GM18505 (cell line): ENCODE results near the gene ARMH3.
"Not testable (repeated sequence)": the region's sequence is repeated elsewhere in the genome, so short reads cannot be mapped to it uniquely, and the experiment has no call there.

Source experiments
- ATAC-seq: cut with Tn5 transposase; IDR thresholded peaks from one replicate; pipeline ENCODE4 v1.9.1; 2021; ENCODE audit not compliant: unreplicated experiment
- POLR2A ChIP-seq: IDR thresholded peaks from 4 replicates; pipeline ENCODE4 v1.6.1; 2011; ENCODE audit warnings: borderline replicate concordance; ENCODE audit not compliant: insufficient read depth, insufficient read length; ENCODE audit errors: extremely low read depth

The ARMH3 gene

GRCh38 chr10:102066399-102067088 lies 10.6 kb upstream of the ARMH3 start:
- no peak for ATAC-seq
- TF ChIP-seq POLR2A = no peak

- ATAC-seq = peak; percentile 37
Measured at GRCh38 chr10:102065561-102066398, 9.8 kb upstream of the ARMH3 start.

GRCh38 chr10:102064868-102065560 lies 9.0 kb upstream of the ARMH3 start, which contains the start of gene HPS6:
TSS of gene HPS6 (plus strand) at chr10:102065349. CDS start at chr10:102065475, 126 bp downstream.
- peak; percentile 91 for TF ChIP-seq POLR2A
- peak; percentile 89 for ATAC-seq

More at GRCh38 chr10:102065561-102066398, 9.8 kb upstream of the ARMH3 start:
- no peak for TF ChIP-seq POLR2A

DNA sequence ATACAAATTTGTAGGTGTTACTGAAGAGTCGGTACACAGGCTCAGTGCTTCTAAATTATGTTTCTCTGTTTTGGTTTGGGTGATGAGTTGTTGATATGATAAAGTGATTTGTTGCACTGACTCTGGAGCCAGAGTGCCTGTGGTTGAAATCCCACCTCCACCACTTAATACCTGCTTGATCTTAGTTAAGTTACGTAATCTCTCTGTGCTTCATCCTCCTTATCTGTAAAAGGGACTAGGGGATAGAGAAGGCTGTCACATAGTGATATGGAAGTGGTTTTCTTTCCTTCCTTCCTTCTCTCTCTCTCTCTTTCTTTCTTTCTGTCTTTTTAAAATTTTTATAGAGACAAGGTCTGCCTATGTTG lies 8.5 kb upstream of the ARMH3 start:
- no peak for TF ChIP-seq POLR2A
- no peak for ATAC-seq

- no peak for TF ChIP-seq POLR2A
- no peak for ATAC-seq
Measured at GRCh38 chr10:102059987-102060386, 4.0 kb upstream of the ARMH3 start.

DNA sequence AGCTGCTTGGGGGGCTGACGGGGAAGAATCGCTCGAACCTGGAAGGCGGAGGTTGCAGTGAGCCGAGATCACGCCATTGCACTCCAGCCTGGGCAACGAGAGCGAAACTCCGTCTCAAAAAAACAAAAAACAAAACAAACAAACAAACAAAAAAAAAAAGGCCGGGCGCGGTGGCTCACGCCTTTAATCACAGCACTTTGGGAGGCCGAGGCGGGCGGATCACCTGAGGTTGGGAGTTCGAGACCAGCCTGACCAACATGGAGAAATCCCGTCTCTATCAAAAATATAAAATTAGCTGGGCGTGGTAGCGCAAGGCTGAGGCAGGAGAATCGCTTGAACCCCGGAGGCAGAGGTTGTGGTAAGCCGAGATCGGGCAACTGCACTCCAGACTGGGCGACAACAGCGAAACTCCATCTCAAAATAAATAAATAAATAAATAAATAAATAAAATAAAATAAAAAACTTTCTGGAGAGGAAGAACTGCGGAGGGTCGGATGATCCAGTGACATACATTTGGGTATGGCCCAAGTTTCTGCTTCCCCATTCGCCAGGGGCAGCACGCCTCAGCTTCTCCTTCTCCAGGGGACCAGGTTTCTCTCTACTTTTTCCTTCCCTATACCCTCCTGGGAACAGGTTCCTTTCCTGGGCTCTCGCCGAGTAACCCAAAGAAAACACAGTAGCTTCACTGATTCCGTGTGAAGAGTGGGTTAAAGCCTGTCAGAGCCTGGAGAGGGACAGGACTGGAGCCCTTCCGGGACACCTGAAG lies 909 bp downstream of the ARMH3 start:
- not testable (repeated sequence) for ATAC-seq

- no peak for ATAC-seq
- TF ChIP-seq POLR2A = no peak
Measured at GRCh38 chr10:102046095-102046494, 9.9 kb downstream of the ARMH3 start.

- no peak for ATAC-seq
- TF ChIP-seq POLR2A = no peak
Measured at GRCh38 chr10:102045292-102045691, 10.7 kb downstream of the ARMH3 start.

GRCh38 chr10:102040305-102041050 lies 15.5 kb downstream of the ARMH3 start:
- ATAC-seq = no peak
- no peak for TF ChIP-seq POLR2A

DNA sequence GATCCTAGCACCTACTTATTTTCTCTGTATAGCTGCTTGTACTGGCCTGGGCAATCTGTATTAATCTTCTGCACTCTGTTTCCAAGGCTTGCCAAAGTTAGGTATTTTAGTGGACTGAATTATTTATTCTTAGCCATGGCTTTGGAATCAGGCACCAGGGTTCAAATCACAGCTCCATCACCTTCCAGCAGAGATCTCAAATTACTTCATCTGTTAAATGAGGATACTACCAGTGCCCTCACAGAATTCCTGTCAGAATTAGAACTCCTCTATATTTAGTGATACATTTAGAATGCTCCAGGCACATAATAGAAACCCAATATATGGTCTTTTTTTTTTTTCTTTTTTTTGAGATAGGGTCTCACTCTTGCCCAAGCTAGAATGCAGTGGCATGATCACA lies 17.6 kb downstream of the ARMH3 start:
- TF ChIP-seq POLR2A = no peak
- no peak for ATAC-seq

DNA sequence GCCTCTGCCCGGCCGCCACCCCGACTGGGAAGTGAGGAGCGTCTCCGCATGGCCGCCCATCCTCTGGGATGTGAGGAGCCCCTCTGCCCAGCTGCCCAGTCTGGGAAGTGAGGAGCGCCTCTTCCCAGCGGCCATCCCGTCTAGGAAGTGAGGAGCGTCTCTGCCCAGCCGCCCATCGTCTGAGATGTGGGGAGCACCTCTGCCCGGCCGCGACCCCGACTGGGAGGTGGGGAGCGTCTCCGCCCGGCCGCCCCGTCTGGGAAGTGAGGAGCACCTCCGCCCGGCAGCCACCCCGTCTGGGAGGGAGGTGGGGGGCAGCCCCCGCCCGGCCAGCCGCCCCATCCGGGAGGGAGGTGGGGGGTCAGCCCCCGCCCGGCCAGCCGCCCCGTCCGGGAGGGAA lies 20.2 kb downstream of the ARMH3 start:
- not testable (repeated sequence) for ATAC-seq

GRCh38 chr10:102033787-102034186 lies 22.2 kb downstream of the ARMH3 start:
- TF ChIP-seq POLR2A = no peak
- ATAC-seq = no peak
